Gastroesophageal sphincter (tissue), 4 donors: ENCODE measurements around the gene ALB. TPM values are rescaled to one million over a fixed set of nuclear protein-coding genes. Genes with fewer than 3 reads are reported as not detected.
"Not testable (repeated sequence)": the region's sequence is repeated elsewhere in the genome, so short reads cannot be mapped to it uniquely, and the experiment has no call there.

Source experiments
- ATAC-seq: fragments of 150-250 bp; one replicate; pipeline ENCODE4 v1.9.1; 2016; ENCODE audit warnings: mild to moderate bottlenecking, moderate library complexity
- H3K27ac ChIP-seq, 4 donors: fragments of 200-600 bp; sonication (generic) in 3 of 4; 1 replicate in 3 of 4; 2 replicates in 1 of 4; pipeline ENCODE4 v1.5.1; 2016 to 2019
- H3K27me3 ChIP-seq: fragments of 200-600 bp; sonication (generic); one replicate; pipeline ENCODE4 v1.5.1; 2019
- H3K36me3 ChIP-seq, 2 donors: fragments of 200-600 bp; sonication (generic); one replicate each; pipeline ENCODE4 v1.5.1; 2019; ENCODE audit warnings: control low read depth in 1 of 2
- H3K4me1 ChIP-seq, 3 donors: fragments of 200-600 bp; sonication (generic); 1 replicate in 2 of 3; 2 replicates in 1 of 3; pipeline ENCODE4 v1.5.1; 2016 to 2019; ENCODE audit warnings: control low read depth in 2 of 3
- H3K4me3 ChIP-seq, 2 donors: fragments of 200-600 bp; sonication (generic); one replicate each; pipeline ENCODE4 v1.5.1; 2019; ENCODE audit warnings: mild to moderate bottlenecking in 1 of 2, moderate library complexity in 1 of 2
- H3K9me3 ChIP-seq, 3 donors: fragments of 200-600 bp; sonication (generic); one replicate each; pipeline ENCODE4 v1.5.1; 2017 to 2019; ENCODE audit warnings: control low read depth in 2 of 3
- EP300 ChIP-seq: sonication (generic); formaldehyde crosslinking; IDR thresholded peaks from one replicate; pipeline ENCODE4 v1.6.1; 2017; ENCODE audit warnings: antibody characterized with exemption, mild to moderate bottlenecking
- POLR2A ChIP-seq, 2 donors: fragments of 450-650 bp; IDR thresholded peaks; one replicate each; pipeline ENCODE4 v1.6.1; 2017; ENCODE audit warnings: antibody characterized with exemption in 2 of 2, mild to moderate bottlenecking in 2 of 2, moderate library complexity in 1 of 2
- POLR2AphosphoS5 ChIP-seq: sonication (generic); formaldehyde crosslinking; IDR thresholded peaks from one replicate; pipeline ENCODE4 v1.6.1; 2017; ENCODE audit warnings: antibody characterized with exemption
- WGBS, 2 donors: methylation state at CpG; one replicate each; pipeline ENCODE4 v1.1.5; 2018; ENCODE audit warnings: low coverage in 1 of 2; 5-methylcytosine and 5-hydroxymethylcytosine counted together
- total RNA-seq, 4 donors: library from RNA; depleted of rRNA; stranded (reverse); fragments of >200 nt; gene quantifications; one replicate each; pipeline ENCODE4 v1.1.0, GENCODE V29; 2016
- TF ChIP-seq, protein P1 (sequence below), 4 experiments: fragments of 200-600 bp in 2 of 4; fragments of 450-650 bp in 2 of 4; sonication (generic) in 1 of 4; IDR thresholded peaks; one replicate each; pipeline ENCODE4 v1.5.1; 2017 to 2019; ENCODE audit warnings: antibody characterized with exemption in 4 of 4, mild to moderate bottlenecking in 2 of 4, moderate library complexity in 2 of 4

ALB gene
- total RNA-seq, 4 donors from 2014 or later = 0.27 to 0.47 (median 0.40) TPM; not detected in 1

DNA sequence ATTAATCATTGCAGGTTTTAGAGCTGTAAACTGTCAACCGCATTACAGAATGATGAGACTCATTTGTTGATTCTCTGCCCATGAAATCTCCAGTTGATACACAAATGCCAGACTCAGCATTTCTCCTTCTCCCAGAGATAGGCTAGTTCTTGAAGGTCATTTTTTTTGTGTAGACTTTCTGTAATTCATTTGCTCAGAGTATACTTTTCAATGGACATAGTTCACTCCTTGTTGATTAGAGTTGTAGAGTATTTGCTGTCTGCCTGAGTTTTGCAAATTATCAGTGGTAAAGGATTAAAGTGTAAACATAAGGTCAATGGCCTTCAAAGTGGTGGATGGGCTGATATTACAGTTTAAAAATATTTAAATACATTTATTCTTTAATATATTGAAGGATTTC lies 15.2 kb upstream of the ALB start:
- no peaks in the 10 kb centered on the region for H3K27me3 ChIP-seq
- H3K4me3 ChIP-seq = no peak overlapping the region
- H3K9me3 ChIP-seq = no peaks in the 10 kb centered on the region
- 60 to 73% methylated on average over 1 of the region's 1 CpG for WGBS, 2 donors
- H3K27ac ChIP-seq = no peak overlapping the region
- no peaks in the 10 kb centered on the region for H3K4me1 ChIP-seq
- no peak for ATAC-seq
- TF ChIP-seq POLR2AphosphoS5 = no peak
- TF ChIP-seq, protein P1, sequence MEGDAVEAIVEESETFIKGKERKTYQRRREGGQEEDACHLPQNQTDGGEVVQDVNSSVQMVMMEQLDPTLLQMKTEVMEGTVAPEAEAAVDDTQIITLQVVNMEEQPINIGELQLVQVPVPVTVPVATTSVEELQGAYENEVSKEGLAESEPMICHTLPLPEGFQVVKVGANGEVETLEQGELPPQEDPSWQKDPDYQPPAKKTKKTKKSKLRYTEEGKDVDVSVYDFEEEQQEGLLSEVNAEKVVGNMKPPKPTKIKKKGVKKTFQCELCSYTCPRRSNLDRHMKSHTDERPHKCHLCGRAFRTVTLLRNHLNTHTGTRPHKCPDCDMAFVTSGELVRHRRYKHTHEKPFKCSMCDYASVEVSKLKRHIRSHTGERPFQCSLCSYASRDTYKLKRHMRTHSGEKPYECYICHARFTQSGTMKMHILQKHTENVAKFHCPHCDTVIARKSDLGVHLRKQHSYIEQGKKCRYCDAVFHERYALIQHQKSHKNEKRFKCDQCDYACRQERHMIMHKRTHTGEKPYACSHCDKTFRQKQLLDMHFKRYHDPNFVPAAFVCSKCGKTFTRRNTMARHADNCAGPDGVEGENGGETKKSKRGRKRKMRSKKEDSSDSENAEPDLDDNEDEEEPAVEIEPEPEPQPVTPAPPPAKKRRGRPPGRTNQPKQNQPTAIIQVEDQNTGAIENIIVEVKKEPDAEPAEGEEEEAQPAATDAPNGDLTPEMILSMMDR (IDR thresholded peaks at IDR 0.05) = no peak
- no peak for TF ChIP-seq EP300
- TF ChIP-seq POLR2A (IDR thresholded peaks at IDR 0.05) = no peak
- no peaks in the 10 kb centered on the region for H3K36me3 ChIP-seq

DNA sequence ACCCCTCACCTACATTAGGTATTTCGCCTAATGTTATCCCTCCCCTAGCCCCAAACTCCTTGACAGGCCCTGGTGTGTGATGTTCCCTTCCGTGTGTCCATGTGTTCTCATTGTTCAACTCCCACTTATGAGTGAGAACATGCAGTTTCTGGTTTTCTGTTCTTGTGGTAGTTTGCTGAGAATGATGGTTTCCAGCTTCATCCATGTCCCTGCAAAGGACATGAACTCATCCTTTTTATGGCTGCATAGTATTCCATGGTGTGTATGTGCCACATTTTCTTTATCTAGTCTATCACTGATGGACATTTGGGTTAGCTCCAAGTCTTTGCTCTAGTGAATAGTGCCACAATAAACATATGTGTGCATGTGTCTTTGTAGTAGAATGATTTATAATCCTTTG lies 14.4 kb upstream of the ALB start:
- WGBS, 2 donors = 90 to 100% methylated on average over 2 of the region's 2 CpGs
- H3K36me3 ChIP-seq, H3K9me3 ChIP-seq, H3K27me3 ChIP-seq, H3K4me3 ChIP-seq, ATAC-seq, H3K27ac ChIP-seq, H3K4me1 ChIP-seq: not testable (repeated sequence)

DNA sequence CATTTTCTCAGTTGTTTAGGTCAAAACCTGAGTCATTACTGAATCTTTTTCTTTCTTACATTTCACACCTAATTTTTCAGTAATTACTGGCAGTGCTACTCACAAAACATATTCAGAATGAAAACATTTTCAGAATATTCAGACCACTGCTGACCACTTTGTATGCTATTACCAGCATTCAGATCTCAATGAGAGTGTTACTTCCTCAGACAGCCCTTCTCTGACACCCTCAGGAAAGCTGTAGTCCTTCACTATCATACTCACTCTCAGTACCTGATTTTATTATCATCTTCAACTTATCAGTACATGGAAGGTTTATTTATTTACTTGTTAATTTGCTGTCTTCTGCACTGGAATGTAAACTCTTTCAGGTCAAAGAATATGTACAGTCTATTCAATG lies 12.3 kb upstream of the ALB start:
- no peak for ATAC-seq
- H3K4me1 ChIP-seq = no peaks in the 10 kb centered on the region
- TF ChIP-seq EP300 (no peak), POLR2AphosphoS5 (no peak), POLR2A (IDR thresholded peaks at IDR 0.05) (no peak)
- TF ChIP-seq, protein P1 (IDR thresholded peaks at IDR 0.05) = no peak

DNA sequence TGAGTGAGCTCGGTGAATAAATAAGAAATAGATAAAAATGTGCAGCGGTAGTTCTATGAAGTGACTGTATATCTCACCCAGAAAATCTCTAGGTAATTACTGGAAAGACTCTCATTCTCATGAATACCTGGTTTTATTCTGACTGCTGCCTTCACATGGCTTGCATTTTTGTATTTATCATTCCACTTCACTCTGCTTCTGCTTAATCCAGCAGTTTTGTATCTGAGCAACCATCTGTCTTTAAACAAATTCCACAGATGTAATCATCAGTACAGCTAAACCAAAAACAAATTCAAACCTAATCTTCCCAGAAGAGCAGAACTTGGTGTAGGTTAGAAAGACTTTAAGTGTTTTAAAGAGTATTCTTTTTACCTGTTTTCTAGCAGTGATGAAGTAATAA lies 11.2 kb upstream of the ALB start:
- no peaks in the 10 kb centered on the region for H3K27me3 ChIP-seq
- no peak for ATAC-seq
- H3K36me3 ChIP-seq = no peaks in the 10 kb centered on the region
- H3K27ac ChIP-seq = no peak overlapping the region
- TF ChIP-seq EP300 (no peak), POLR2AphosphoS5 (no peak), POLR2A (IDR thresholded peaks at IDR 0.05) (no peak)
- TF ChIP-seq, protein P1 (IDR thresholded peaks at IDR 0.05) = no peak
- WGBS, 2 donors = 85 to 93% methylated on average over 2 of the region's 2 CpGs
- no peaks in the 10 kb centered on the region for H3K9me3 ChIP-seq
- H3K4me3 ChIP-seq = no peak overlapping the region
- no peaks in the 10 kb centered on the region for H3K4me1 ChIP-seq

More for the DNA sequence above, 12.3 kb upstream of the ALB start:
- no peaks in the 10 kb centered on the region for H3K9me3 ChIP-seq
- no peaks in the 10 kb centered on the region for H3K27me3 ChIP-seq
- no peak overlapping the region for H3K27ac ChIP-seq
- H3K36me3 ChIP-seq = no peaks in the 10 kb centered on the region
- no peak overlapping the region for H3K4me3 ChIP-seq

DNA sequence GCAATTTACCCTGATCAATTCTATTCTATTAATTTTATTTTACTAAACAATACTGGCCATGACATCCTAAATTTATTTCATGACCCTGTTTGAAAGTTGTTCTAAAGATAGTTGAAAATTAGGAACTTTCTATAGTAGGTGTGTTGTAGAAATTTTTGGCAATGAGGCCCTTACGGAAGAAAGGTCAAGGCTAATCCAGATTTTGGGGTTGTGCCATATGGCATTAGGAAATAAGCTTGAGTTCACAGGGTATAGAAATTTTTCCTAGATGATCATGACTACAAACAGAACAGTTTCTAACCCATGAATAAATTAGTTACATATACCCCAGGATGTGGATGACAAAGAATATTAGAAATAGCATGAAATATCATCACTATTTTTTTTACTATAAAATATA lies 7.8 kb upstream of the ALB start:
- H3K4me1 ChIP-seq = no peaks in the 10 kb centered on the region
- ATAC-seq = no peak
- H3K27ac ChIP-seq = no peak overlapping the region
- TF ChIP-seq POLR2A (IDR thresholded peaks at IDR 0.05) (no peak), POLR2AphosphoS5 (no peak), EP300 (no peak)
- no peak overlapping the region for H3K4me3 ChIP-seq
- no peaks in the 10 kb centered on the region for H3K36me3 ChIP-seq
- no peaks in the 10 kb centered on the region for H3K9me3 ChIP-seq
- H3K27me3 ChIP-seq = no peaks in the 10 kb centered on the region
- 60 to 83% methylated on average over 1 of the region's 1 CpG for WGBS, 2 donors

DNA sequence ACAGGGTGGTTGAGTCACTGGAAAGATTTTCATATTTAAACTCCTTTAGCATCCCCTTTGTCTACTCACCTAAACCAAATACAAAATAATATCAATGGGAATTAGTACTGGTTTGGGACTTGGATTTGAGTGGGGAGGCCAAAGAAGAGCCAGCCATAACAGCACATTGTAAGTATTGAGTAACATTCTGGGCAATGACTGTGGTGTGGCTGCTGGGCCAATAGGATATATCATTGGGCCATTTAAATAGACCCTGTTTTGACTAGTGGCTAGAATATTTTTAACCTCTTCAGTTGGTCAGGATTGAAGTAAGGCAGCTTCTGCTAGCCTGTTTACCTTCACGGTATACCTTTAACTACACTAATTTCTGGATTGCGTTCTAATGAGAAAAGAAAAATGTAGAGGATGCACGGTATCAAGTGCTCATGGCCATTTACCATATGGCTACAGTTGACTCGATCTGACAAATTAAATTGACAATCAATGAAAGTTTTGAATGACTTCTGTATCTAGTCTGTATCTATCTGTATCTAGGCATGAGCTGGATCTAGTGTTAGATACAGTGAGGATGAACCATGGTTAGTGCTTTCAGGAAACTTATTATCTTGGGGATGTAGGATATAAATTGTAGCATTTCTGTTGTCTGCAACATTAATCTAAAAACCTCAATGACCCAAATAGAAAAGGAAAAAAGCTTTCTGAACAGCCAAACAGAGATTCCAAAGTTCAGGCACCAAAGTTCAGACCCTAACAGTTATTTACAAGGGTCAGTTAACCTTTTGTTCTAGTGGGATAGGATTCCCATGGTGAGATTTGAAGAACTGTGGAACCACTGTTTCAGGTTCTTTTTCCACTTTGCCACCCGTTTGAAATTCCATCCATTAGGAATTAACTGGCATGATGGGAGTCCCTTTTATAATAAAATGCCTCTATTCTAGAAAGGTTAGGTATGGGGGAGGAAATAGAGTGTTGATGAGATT lies 6.8 kb upstream of the ALB start:
- H3K27ac ChIP-seq = no peak overlapping the region
- H3K9me3 ChIP-seq = no peaks in the 10 kb centered on the region
- WGBS, 2 donors = 79 to 85% methylated on average over 5 of the region's 5 CpGs
- H3K4me3 ChIP-seq = no peak overlapping the region
- H3K36me3 ChIP-seq = no peaks in the 10 kb centered on the region
- no peaks in the 10 kb centered on the region for H3K27me3 ChIP-seq
- H3K4me1 ChIP-seq = no peaks in the 10 kb centered on the region
- no peak for ATAC-seq
- TF ChIP-seq POLR2AphosphoS5 (no peak), POLR2A (IDR thresholded peaks at IDR 0.05) (no peak), EP300 (no peak)
- TF ChIP-seq, protein P1 (IDR thresholded peaks at IDR 0.05) = no peak
